ENCODE results near the gene CCNL2.

- no peak for TF ChIP-seq CTCF (IDR thresholded peaks at IDR 0.05; ENCODE audit: low read depth, low read length)
- no peak for TF ChIP-seq EZH2phosphoT487 (IDR thresholded peaks at IDR 0.05; ENCODE audit: low read depth)
Measured at GRCh38 chr1:1437904-1438376, 38.8 kb upstream of the CCNL2 start.
